PC-9 (cell line): ENCODE measurements around the gene NSMCE1. TPM values are rescaled to one million over a fixed set of nuclear protein-coding genes. Genes with fewer than 3 reads are reported as not detected.

Experiments used
- BruUV-seq: library from RNA; stranded (reverse); fragments of 400-500 nt; replicated peaks from 2 replicates; lab custom pipeline; 2021; lab: Mats Ljungman, UMichigan
- CTCF ChIA-PET: fragments of 300-600 bp; sonication (Branson Sonifier 250); formaldehyde crosslinking; loops from one replicate; lab custom pipeline; 2022; ENCODE audit warnings: antibody characterized with exemption; lab: Charles Lee
- POLR2A ChIA-PET: fragments of 300-600 bp; sonication (Branson Sonifier 250); formaldehyde crosslinking; loops from one replicate; lab custom pipeline; 2022; ENCODE audit warnings: antibody characterized with exemption; ENCODE audit not compliant: unreplicated experiment; lab: Charles Lee
- DNase-seq, 2 experiments: peaks; one replicate each; pipeline versions ENCODE4 v3.0.0 to v3.0.0-alpha.2; 2015 to 2022; ENCODE audit warnings: mixed read lengths in 1 of 2
- H2AFZ ChIP-seq: fragments of 200-600 bp; sonication (generic); 2 replicates; pipeline ENCODE4 v1.8.1; 2017; ENCODE audit warnings: antibody characterized with exemption
- H3F3A ChIP-seq: fragments of 200-600 bp; sonication (generic); 2 replicates; pipeline ENCODE4 v1.8.1; 2017; ENCODE audit warnings: antibody characterized with exemption, mild to moderate bottlenecking, low read depth; ENCODE audit not compliant: insufficient read depth
- H3K27ac ChIP-seq: fragments of 200-600 bp; sonication (generic); 2 replicates; pipeline ENCODE4 v1.6.1; 2016; ENCODE audit warnings: mixed run types
- H3K27me3 ChIP-seq: fragments of 200-600 bp; sonication (generic); 2 replicates; pipeline ENCODE4 v1.6.1; 2016; ENCODE audit warnings: low read depth, mixed run types; ENCODE audit not compliant: insufficient read depth
- H3K36me3 ChIP-seq: fragments of 200-600 bp; sonication (generic); 2 replicates; pipeline ENCODE4 v1.6.1; 2016; ENCODE audit warnings: low read depth, mixed run types
- H3K4me1 ChIP-seq: fragments of 200-600 bp; sonication (generic); replicated peaks from 2 replicates; pipeline ENCODE4 v1.6.1; 2016; ENCODE audit warnings: mixed run types; ENCODE audit not compliant: insufficient read depth
- H3K4me2 ChIP-seq: fragments of 200-600 bp; sonication (generic); 2 replicates; pipeline ENCODE4 v1.6.1; 2017; ENCODE audit warnings: mixed run types
- H3K4me3 ChIP-seq: fragments of 200-600 bp; sonication (generic); 2 replicates; pipeline ENCODE4 v1.6.1; 2016; ENCODE audit warnings: mixed run types
- H3K79me2 ChIP-seq: fragments of 200-600 bp; sonication (generic); 2 replicates; pipeline ENCODE4 v1.6.1; 2017; ENCODE audit warnings: low read depth, mixed run types
- H3K9me2 ChIP-seq: fragments of 200-600 bp; sonication (generic); 2 replicates; pipeline ENCODE4 v1.8.1; 2017; ENCODE audit warnings: mild to moderate bottlenecking; ENCODE audit not compliant: insufficient read depth
- H3K9me3 ChIP-seq: fragments of 200-600 bp; sonication (generic); 2 replicates; pipeline ENCODE4 v1.8.1; 2016; ENCODE audit warnings: low read depth; ENCODE audit not compliant: insufficient read depth
- H4K20me1 ChIP-seq: fragments of 200-600 bp; sonication (generic); 2 replicates; pipeline ENCODE4 v1.8.1; 2017; ENCODE audit not compliant: insufficient read depth
- CTCF ChIP-seq: fragments of 200-600 bp; sonication (generic); conservative IDR thresholded peaks from 2 replicates; pipeline ENCODE4 v1.6.1; 2017; ENCODE audit warnings: mixed run types, antibody characterized with exemption, mild to moderate bottlenecking, moderate library complexity
- EZH2 ChIP-seq: fragments of 200-600 bp; sonication (generic); IDR thresholded peaks from 2 replicates; pipeline ENCODE4 v1.8.0; 2017; ENCODE audit warnings: antibody characterized with exemption, low read depth
- intact Hi-C: fragments of 100-400 bp; cut with micrococcal nuclease; formaldehyde crosslinking; loops from one replicate; pipeline ENCODE4 v1.10.0; 2022; ENCODE audit not compliant: unreplicated experiment
- total RNA-seq: library from RNA; stranded (reverse); gene quantifications from 2 replicates; pipeline ENCODE4 v1.2.3, GENCODE V29; 2021

The NSMCE1 gene
- total RNA-seq, 1 experiment from 2014 or later: 114 TPM

GRCh38 chr16:27256861-27257260 is 11.7 kb downstream of the NSMCE1 start:
- H3K27me3 ChIP-seq: no peaks in the 10 kb centered on the region
- no peaks in the 10 kb centered on the region for H3K9me3 ChIP-seq
- no peaks in the 10 kb centered on the region for H4K20me1 ChIP-seq
- BruUV-seq: no TSS peak
- TF ChIP-seq CTCF (no peak), EZH2 (no peak)
- no peaks in the 10 kb centered on the region for H3K9me2 ChIP-seq
- no peak overlapping the region for H2AFZ ChIP-seq
- CTCF ChIA-PET: no interaction called here
- no peak overlapping the region for H3K27ac ChIP-seq
- no peak overlapping the region for H3K4me2 ChIP-seq
- POLR2A ChIA-PET: no interaction called here
- H3K36me3 ChIP-seq: peaks cover 29% of the 10 kb centered on the region
- H3F3A ChIP-seq: peaks cover 24% of the 10 kb centered on the region
- no peak overlapping the region for H3K4me3 ChIP-seq
- peaks cover 33% of the 10 kb centered on the region for H3K79me2 ChIP-seq
- intact Hi-C loops: no loop called here
- DNase-seq: no peak
- H3K4me1 ChIP-seq: peaks cover 39% of the 10 kb centered on the region

GRCh38 chr16:27254262-27254811 is 14.2 kb downstream of the NSMCE1 start:
- H3K9me2 ChIP-seq: no peaks in the 10 kb centered on the region
- POLR2A ChIA-PET: interaction anchor here (0.5 kb wide), 1 partner anchor 49 kb away, joined by 13 read pairs; no protein-coding TSS in a partner anchor
- no peak for DNase-seq
- H3K4me1 ChIP-seq: peaks cover 34% of the 10 kb centered on the region
- no peaks in the 10 kb centered on the region for H4K20me1 ChIP-seq
- H3K4me2 ChIP-seq: 0 out of 2 replicates have a peak overlapping the region, but pooled peaks have one; percentile 13
- BruUV-seq: no TSS peak
- H3K27ac ChIP-seq: peak overlapping the region; percentile 26
- H3F3A ChIP-seq: peaks cover 25% of the 10 kb centered on the region
- H3K27me3 ChIP-seq: no peaks in the 10 kb centered on the region
- peaks cover 11% of the 10 kb centered on the region for H3K79me2 ChIP-seq
- TF ChIP-seq CTCF (no peak), EZH2 (no peak)
- H2AFZ ChIP-seq: no peak overlapping the region
- H3K36me3 ChIP-seq: peaks cover 36% of the 10 kb centered on the region
- H3K9me3 ChIP-seq: no peaks in the 10 kb centered on the region
- CTCF ChIA-PET: no interaction called here
- intact Hi-C loops: no loop called here
- H3K4me3 ChIP-seq: no peak overlapping the region

GRCh38 chr16:27253526-27253930 is 15.0 kb downstream of the NSMCE1 start:
- Histone ChIP-seq H3K27ac (peak overlapping the region; percentile 26), H4K20me1 (no peaks in the 10 kb centered on the region), H3K9me3 (no peaks in the 10 kb centered on the region), H3K4me1 (peaks cover 28% of the 10 kb centered on the region), H2AFZ (no peak overlapping the region), H3K79me2 (peaks cover 5% of the 10 kb centered on the region), H3K4me3 (no peak overlapping the region), H3K36me3 (peaks cover 36% of the 10 kb centered on the region), H3K9me2 (no peaks in the 10 kb centered on the region), H3F3A (peaks cover 17% of the 10 kb centered on the region), H3K4me2 (peak overlapping the region; percentile 13), H3K27me3 (no peaks in the 10 kb centered on the region)
- intact Hi-C loops: no loop called here
- ChIA-PET CTCF (no interaction called here), POLR2A (no interaction called here)
- BruUV-seq: no TSS peak
- TF ChIP-seq EZH2: no peak
- no peak for TF ChIP-seq CTCF
- peak in 1 of 2 experiments; percentile 60 for DNase-seq
